HEK293 (cell line): ENCODE results near the gene ZC3H4.

Source experiments
- GFI1B ChIP-seq: fragments of 450-650 bp; formaldehyde crosslinking; IDR thresholded peaks from 2 replicates; pipeline ENCODE4 v1.5.1; 2016; ENCODE audit warnings: missing biosample characterization, missing genetic modification characterization
- KLF7 ChIP-seq: fragments of 450-650 bp; formaldehyde crosslinking; IDR thresholded peaks from 2 replicates; pipeline ENCODE4 v1.5.1; 2016; ENCODE audit warnings: missing biosample characterization, missing genetic modification characterization, borderline replicate concordance
- OSR2 ChIP-seq: fragments of 450-650 bp; formaldehyde crosslinking; IDR thresholded peaks from 2 replicates; pipeline ENCODE4 v1.5.1; 2016; ENCODE audit warnings: missing biosample characterization, missing genetic modification characterization
- PATZ1 ChIP-seq: fragments of 450-650 bp; formaldehyde crosslinking; IDR thresholded peaks from 2 replicates; pipeline ENCODE4 v1.5.1; 2016; ENCODE audit warnings: missing biosample characterization, missing genetic modification characterization
- PRDM1 ChIP-seq: fragments of 450-650 bp; formaldehyde crosslinking; IDR thresholded peaks from 2 replicates; pipeline ENCODE4; 2016; ENCODE audit warnings: missing biosample characterization, missing genetic modification characterization
- ZBTB48 ChIP-seq: fragments of 450-650 bp; formaldehyde crosslinking; IDR thresholded peaks from 2 replicates; pipeline ENCODE4 v1.5.1; 2016; ENCODE audit warnings: missing biosample characterization, missing genetic modification characterization
- ZFHX2 ChIP-seq: fragments of 450-650 bp; formaldehyde crosslinking; conservative IDR thresholded peaks from 2 replicates; pipeline ENCODE4 v1.5.1; 2016; ENCODE audit warnings: missing biosample characterization, missing genetic modification characterization
- ZNF138 ChIP-seq: fragments of 450-650 bp; formaldehyde crosslinking; IDR thresholded peaks from 2 replicates; pipeline ENCODE4 v1.5.1; 2016; ENCODE audit warnings: missing biosample characterization, missing genetic modification characterization, borderline replicate concordance
- ZNF174 ChIP-seq: fragments of 450-650 bp; formaldehyde crosslinking; IDR thresholded peaks from 2 replicates; pipeline ENCODE4 v1.5.0; 2017; ENCODE audit warnings: missing biosample characterization, mild to moderate bottlenecking, missing genetic modification characterization
- ZNF175 ChIP-seq: fragments of 450-650 bp; formaldehyde crosslinking; IDR thresholded peaks from 2 replicates; pipeline ENCODE4 v1.5.1; 2016; ENCODE audit warnings: missing biosample characterization, missing genetic modification characterization
- ZNF302 ChIP-seq: fragments of 450-650 bp; formaldehyde crosslinking; IDR thresholded peaks from 2 replicates; pipeline ENCODE4 v1.5.1; 2016; ENCODE audit warnings: missing biosample characterization, missing genetic modification characterization, low read depth
- ZNF391 ChIP-seq: fragments of 450-650 bp; formaldehyde crosslinking; IDR thresholded peaks from 2 replicates; pipeline ENCODE4 v1.5.1; 2016; ENCODE audit warnings: low read depth, missing biosample characterization, missing genetic modification characterization, borderline replicate concordance
- ZNF426 ChIP-seq: fragments of 450-650 bp; formaldehyde crosslinking; IDR thresholded peaks from 2 replicates; pipeline ENCODE4 v1.5.1; 2017; ENCODE audit warnings: missing biosample characterization, missing genetic modification characterization, mild to moderate bottlenecking, inconsistent platforms, moderate library complexity
- ZNF510 ChIP-seq: fragments of 450-650 bp; formaldehyde crosslinking; IDR thresholded peaks from 2 replicates; pipeline ENCODE4 v1.5.1; 2018; ENCODE audit warnings: mild to moderate bottlenecking, missing genetic modification characterization, missing biosample characterization; ENCODE audit not compliant: insufficient replicate concordance
- ZNF530 ChIP-seq: fragments of 450-650 bp; formaldehyde crosslinking; IDR thresholded peaks from 2 replicates; pipeline ENCODE4 v1.5.1; 2016; ENCODE audit warnings: low read depth, missing biosample characterization, missing genetic modification characterization
- ZNF544 ChIP-seq: fragments of 450-650 bp; formaldehyde crosslinking; IDR thresholded peaks from 2 replicates; pipeline ENCODE4 v1.5.0; 2017; ENCODE audit warnings: missing biosample characterization, missing genetic modification characterization
- ZNF596 ChIP-seq: fragments of 450-650 bp; IDR thresholded peaks from 2 replicates; pipeline ENCODE4 v1.5.0; 2018; ENCODE audit warnings: missing biosample characterization, mild to moderate bottlenecking, missing genetic modification characterization, moderate library complexity
- ZNF624 ChIP-seq: fragments of 450-650 bp; formaldehyde crosslinking; IDR thresholded peaks from 2 replicates; pipeline ENCODE4 v1.5.1; 2017; ENCODE audit warnings: missing biosample characterization, missing genetic modification characterization
- ZNF707 ChIP-seq: fragments of 450-650 bp; formaldehyde crosslinking; IDR thresholded peaks from 2 replicates; pipeline ENCODE4 v1.5.1; 2016; ENCODE audit warnings: missing biosample characterization, missing genetic modification characterization
- ZNF747 ChIP-seq: fragments of 450-650 bp; formaldehyde crosslinking; IDR thresholded peaks from 2 replicates; pipeline ENCODE4 v1.5.1; 2016; ENCODE audit warnings: missing biosample characterization, missing genetic modification characterization
- ZNF76 ChIP-seq: fragments of 450-650 bp; formaldehyde crosslinking; IDR thresholded peaks from 2 replicates; pipeline ENCODE4; 2016; ENCODE audit warnings: low read depth, missing biosample characterization, missing genetic modification characterization, borderline replicate concordance
- ZNF776 ChIP-seq: fragments of 450-650 bp; formaldehyde crosslinking; IDR thresholded peaks from 2 replicates; pipeline ENCODE4 v1.5.0; 2017; ENCODE audit warnings: missing biosample characterization, missing genetic modification characterization, borderline replicate concordance
- ZNF791 ChIP-seq: fragments of 450-650 bp; formaldehyde crosslinking; IDR thresholded peaks from 2 replicates; pipeline ENCODE4 v1.5.1; 2016; ENCODE audit warnings: missing biosample characterization, missing genetic modification characterization
- TF ChIP-seq, protein P1 (sequence below): fragments of 450-650 bp; formaldehyde crosslinking; IDR thresholded peaks from 2 replicates; pipeline ENCODE4 v1.5.1; 2016; ENCODE audit warnings: missing biosample characterization, missing genetic modification characterization, low read depth
- TF ChIP-seq, protein P2 (sequence below): fragments of 450-650 bp; formaldehyde crosslinking; IDR thresholded peaks from 2 replicates; pipeline ENCODE4 v1.5.1; 2016; ENCODE audit warnings: missing biosample characterization, missing genetic modification characterization
- TF ChIP-seq, protein P3 (sequence below): fragments of 450-650 bp; formaldehyde crosslinking; IDR thresholded peaks from 2 replicates; pipeline ENCODE4 v1.5.1; 2016; ENCODE audit warnings: missing biosample characterization, missing genetic modification characterization, borderline replicate concordance
- TF ChIP-seq, protein P4 (sequence below): fragments of 450-650 bp; formaldehyde crosslinking; IDR thresholded peaks from 2 replicates; pipeline ENCODE4; 2016; ENCODE audit warnings: missing biosample characterization, missing genetic modification characterization
- TF ChIP-seq, protein P5 (sequence below): fragments of 450-650 bp; formaldehyde crosslinking; IDR thresholded peaks from 2 replicates; pipeline ENCODE4 v1.5.1; 2016; ENCODE audit warnings: missing biosample characterization, missing genetic modification characterization, borderline replicate concordance

Gene ZC3H4

DNA sequence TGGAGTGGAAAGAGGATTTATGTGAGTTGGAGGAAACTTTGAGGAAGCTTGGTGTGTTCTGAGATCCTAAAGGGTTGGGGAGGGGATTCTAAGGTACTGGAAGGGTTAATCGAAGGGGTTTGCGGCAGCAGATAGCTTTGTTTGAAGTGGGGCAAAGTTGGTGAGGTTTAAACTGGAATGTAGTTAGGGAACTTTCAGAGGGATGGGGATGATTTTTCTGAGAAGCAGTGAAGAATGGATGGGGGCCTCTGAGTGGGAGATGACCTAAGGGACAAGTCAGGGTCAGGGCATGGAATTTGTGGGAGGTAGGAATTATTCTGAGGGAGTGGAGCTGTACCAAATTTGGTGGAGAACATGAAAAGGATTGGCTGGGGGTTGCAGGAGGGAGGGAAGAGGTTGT is 21.0 kb upstream of the ZC3H4 start (continued):
- TF ChIP-seq, protein P1, sequence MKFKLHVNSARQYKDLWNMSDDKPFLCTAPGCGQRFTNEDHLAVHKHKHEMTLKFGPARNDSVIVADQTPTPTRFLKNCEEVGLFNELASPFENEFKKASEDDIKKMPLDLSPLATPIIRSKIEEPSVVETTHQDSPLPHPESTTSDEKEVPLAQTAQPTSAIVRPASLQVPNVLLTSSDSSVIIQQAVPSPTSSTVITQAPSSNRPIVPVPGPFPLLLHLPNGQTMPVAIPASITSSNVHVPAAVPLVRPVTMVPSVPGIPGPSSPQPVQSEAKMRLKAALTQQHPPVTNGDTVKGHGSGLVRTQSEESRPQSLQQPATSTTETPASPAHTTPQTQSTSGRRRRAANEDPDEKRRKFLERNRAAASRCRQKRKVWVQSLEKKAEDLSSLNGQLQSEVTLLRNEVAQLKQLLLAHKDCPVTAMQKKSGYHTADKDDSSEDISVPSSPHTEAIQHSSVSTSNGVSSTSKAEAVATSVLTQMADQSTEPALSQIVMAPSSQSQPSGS (tag by site-specific recombination) = no peak
- TF ChIP-seq ZNF544 (tag by site-specific recombination) = no peak
- no peak for TF ChIP-seq ZNF747 (tag by site-specific recombination)
- no peak for TF ChIP-seq PRDM1 (tag by site-specific recombination)
- TF ChIP-seq GFI1B (tag by site-specific recombination) = no peak
- no peak for TF ChIP-seq ZNF138 (tag by site-specific recombination)
- TF ChIP-seq ZFHX2 = peak; percentile 66
- TF ChIP-seq, protein P2, sequence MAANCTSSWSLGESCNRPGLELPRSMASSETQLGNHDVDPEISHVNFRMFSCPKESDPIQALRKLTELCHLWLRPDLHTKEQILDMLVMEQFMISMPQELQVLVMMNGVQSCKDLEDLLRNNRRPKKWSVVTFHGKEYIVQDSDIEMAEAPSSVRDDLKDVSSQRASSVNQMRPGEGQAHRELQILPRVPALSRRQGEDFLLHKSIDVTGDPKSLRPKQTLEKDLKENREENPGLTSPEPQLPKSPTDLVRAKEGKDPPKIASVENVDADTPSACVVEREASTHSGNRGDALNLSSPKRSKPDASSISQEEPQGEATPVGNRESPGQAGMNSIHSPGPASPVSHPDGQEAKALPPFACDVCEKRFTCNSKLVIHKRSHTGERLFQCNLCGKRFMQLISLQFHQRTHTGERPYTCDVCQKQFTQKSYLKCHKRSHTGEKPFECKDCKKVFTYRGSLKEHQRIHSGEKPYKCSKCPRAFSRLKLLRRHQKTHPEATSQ (tag by site-specific recombination) = no peak
- no peak for TF ChIP-seq OSR2 (tag by site-specific recombination)
- TF ChIP-seq ZNF707 (tag by site-specific recombination) = no peak
- TF ChIP-seq PATZ1 (tag by site-specific recombination) = 0 out of 2 replicates have a peak, but pooled peaks have one; percentile 8
- TF ChIP-seq ZNF791 (tag by site-specific recombination) = no peak
- no peak for TF ChIP-seq ZNF530 (tag by site-specific recombination)
- TF ChIP-seq ZNF76 (tag by site-specific recombination) = no peak
- TF ChIP-seq ZNF510 = no peak
- no peak for TF ChIP-seq ZNF175 (tag by site-specific recombination)
- TF ChIP-seq ZNF426 (tag by site-specific recombination) = no peak
- TF ChIP-seq, protein P3, sequence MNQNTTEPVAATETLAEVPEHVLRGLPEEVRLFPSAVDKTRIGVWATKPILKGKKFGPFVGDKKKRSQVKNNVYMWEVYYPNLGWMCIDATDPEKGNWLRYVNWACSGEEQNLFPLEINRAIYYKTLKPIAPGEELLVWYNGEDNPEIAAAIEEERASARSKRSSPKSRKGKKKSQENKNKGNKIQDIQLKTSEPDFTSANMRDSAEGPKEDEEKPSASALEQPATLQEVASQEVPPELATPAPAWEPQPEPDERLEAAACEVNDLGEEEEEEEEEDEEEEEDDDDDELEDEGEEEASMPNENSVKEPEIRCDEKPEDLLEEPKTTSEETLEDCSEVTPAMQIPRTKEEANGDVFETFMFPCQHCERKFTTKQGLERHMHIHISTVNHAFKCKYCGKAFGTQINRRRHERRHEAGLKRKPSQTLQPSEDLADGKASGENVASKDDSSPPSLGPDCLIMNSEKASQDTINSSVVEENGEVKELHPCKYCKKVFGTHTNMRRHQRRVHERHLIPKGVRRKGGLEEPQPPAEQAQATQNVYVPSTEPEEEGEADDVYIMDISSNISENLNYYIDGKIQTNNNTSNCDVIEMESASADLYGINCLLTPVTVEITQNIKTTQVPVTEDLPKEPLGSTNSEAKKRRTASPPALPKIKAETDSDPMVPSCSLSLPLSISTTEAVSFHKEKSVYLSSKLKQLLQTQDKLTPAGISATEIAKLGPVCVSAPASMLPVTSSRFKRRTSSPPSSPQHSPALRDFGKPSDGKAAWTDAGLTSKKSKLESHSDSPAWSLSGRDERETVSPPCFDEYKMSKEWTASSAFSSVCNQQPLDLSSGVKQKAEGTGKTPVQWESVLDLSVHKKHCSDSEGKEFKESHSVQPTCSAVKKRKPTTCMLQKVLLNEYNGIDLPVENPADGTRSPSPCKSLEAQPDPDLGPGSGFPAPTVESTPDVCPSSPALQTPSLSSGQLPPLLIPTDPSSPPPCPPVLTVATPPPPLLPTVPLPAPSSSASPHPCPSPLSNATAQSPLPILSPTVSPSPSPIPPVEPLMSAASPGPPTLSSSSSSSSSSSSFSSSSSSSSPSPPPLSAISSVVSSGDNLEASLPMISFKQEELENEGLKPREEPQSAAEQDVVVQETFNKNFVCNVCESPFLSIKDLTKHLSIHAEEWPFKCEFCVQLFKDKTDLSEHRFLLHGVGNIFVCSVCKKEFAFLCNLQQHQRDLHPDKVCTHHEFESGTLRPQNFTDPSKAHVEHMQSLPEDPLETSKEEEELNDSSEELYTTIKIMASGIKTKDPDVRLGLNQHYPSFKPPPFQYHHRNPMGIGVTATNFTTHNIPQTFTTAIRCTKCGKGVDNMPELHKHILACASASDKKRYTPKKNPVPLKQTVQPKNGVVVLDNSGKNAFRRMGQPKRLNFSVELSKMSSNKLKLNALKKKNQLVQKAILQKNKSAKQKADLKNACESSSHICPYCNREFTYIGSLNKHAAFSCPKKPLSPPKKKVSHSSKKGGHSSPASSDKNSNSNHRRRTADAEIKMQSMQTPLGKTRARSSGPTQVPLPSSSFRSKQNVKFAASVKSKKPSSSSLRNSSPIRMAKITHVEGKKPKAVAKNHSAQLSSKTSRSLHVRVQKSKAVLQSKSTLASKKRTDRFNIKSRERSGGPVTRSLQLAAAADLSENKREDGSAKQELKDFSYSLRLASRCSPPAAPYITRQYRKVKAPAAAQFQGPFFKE (tag by site-specific recombination) = no peak
- TF ChIP-seq ZNF624 (tag by site-specific recombination) = no peak
- TF ChIP-seq ZBTB48 (tag by site-specific recombination) = peak; percentile 61; the same call in 1 of the 2 replicates
- no peak for TF ChIP-seq ZNF174 (tag by site-specific recombination)
- no peak for TF ChIP-seq ZNF596 (tag by site-specific recombination)
- TF ChIP-seq ZNF302 = no peak
- no peak for TF ChIP-seq ZNF391
- TF ChIP-seq, protein P4, sequence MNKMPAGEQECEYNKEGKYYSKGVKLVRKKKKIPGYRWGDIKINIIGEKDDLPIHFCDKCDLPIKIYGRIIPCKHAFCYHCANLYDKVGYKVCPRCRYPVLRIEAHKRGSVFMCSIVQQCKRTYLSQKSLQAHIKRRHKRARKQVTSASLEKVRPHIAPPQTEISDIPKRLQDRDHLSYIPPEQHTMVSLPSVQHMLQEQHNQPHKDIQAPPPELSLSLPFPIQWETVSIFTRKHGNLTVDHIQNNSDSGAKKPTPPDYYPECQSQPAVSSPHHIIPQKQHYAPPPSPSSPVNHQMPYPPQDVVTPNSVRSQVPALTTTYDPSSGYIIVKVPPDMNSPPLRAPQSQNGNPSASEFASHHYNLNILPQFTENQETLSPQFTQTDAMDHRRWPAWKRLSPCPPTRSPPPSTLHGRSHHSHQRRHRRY (tag by site-specific recombination) = no peak
- TF ChIP-seq, protein P5, sequence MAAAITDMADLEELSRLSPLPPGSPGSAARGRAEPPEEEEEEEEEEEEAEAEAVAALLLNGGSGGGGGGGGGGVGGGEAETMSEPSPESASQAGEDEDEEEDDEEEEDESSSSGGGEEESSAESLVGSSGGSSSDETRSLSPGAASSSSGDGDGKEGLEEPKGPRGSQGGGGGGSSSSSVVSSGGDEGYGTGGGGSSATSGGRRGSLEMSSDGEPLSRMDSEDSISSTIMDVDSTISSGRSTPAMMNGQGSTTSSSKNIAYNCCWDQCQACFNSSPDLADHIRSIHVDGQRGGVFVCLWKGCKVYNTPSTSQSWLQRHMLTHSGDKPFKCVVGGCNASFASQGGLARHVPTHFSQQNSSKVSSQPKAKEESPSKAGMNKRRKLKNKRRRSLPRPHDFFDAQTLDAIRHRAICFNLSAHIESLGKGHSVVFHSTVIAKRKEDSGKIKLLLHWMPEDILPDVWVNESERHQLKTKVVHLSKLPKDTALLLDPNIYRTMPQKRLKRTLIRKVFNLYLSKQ (tag by site-specific recombination) = no peak
- no peak for TF ChIP-seq ZNF776
- TF ChIP-seq KLF7 (tag by site-specific recombination) = no peak
